Measurements from ENCODE around the gene BEST2.

DNA sequence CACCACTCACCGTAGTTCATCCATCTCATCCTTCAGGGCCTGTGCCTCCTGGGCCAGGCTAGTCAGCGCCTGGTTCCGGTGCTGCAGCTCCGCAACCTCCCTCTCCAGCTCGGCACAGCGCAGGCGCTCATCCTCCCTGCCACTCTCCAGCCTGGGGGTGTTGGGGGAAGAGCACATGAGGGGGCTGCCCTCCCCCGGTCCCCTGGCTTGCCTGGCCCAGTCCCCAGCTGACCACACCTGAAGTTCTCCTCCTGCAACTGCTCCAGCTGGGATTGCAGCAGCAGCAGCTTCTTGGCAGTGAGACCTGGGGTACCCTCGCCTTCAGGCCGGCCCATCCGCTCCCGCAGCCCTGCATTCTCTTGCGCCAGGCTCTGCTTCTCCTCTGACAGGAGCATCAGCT is 19.3 kb downstream of the BEST2 start:
- TF ChIP-seq EZH2 (IDR thresholded peaks at IDR 0.05; ENCODE audit: low read length, missing control alignments) = no peak
- TF ChIP-seq, protein P1, sequence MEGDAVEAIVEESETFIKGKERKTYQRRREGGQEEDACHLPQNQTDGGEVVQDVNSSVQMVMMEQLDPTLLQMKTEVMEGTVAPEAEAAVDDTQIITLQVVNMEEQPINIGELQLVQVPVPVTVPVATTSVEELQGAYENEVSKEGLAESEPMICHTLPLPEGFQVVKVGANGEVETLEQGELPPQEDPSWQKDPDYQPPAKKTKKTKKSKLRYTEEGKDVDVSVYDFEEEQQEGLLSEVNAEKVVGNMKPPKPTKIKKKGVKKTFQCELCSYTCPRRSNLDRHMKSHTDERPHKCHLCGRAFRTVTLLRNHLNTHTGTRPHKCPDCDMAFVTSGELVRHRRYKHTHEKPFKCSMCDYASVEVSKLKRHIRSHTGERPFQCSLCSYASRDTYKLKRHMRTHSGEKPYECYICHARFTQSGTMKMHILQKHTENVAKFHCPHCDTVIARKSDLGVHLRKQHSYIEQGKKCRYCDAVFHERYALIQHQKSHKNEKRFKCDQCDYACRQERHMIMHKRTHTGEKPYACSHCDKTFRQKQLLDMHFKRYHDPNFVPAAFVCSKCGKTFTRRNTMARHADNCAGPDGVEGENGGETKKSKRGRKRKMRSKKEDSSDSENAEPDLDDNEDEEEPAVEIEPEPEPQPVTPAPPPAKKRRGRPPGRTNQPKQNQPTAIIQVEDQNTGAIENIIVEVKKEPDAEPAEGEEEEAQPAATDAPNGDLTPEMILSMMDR (conservative IDR thresholded peaks at IDR 0.05 in 1 of 2, IDR thresholded peaks at IDR 0.05 in 1 of 2; ENCODE audit: low read depth in 1 of 2, low read length in 2 of 2) = no peak

All from fibroblast of lung (primary cell).